GM12891 (cell line): Measurements from ENCODE around the gene HMOX1.
A peak's percentile ranks its signal among the peaks of the same experiment; 100 is the strongest.

Experiments used
- DNase-seq: peaks from one replicate; pipeline ENCODE4 v3.0.0; 2011; ENCODE audit warnings: low spot score; ENCODE audit not compliant: insufficient read length
- FAIRE-seq: peaks from 2 replicates; lab custom pipeline; 2011; peaks lifted over from hg19 to GRCh38; lab: Jason Lieb, UNC
- PAX5 ChIP-seq: IDR thresholded peaks from 2 replicates; pipeline ENCODE4 v1.6.1; 2011; ENCODE audit warnings: low read length, moderate library complexity, mild to moderate bottlenecking; ENCODE audit not compliant: insufficient read depth, severe bottlenecking
- POLR2A ChIP-seq: IDR thresholded peaks from 2 replicates; pipeline ENCODE4 v1.6.1; 2011; ENCODE audit warnings: low read depth, low read length, control low read depth
- POLR2AphosphoS5 ChIP-seq: IDR thresholded peaks from 2 replicates; pipeline ENCODE4 v1.6.1; 2011; ENCODE audit warnings: low read depth, low read length, control low read depth
- POU2F2 ChIP-seq: IDR thresholded peaks from 2 replicates; pipeline ENCODE4 v1.6.1; 2011; ENCODE audit warnings: low read depth, mild to moderate bottlenecking, control low read depth, low read length, moderate library complexity
- SPI1 ChIP-seq: IDR thresholded peaks from 2 replicates; pipeline ENCODE4 v1.6.1; 2011; ENCODE audit warnings: low read depth, low read length, control low read depth
- TAF1 ChIP-seq: IDR thresholded peaks from 2 replicates; pipeline ENCODE4 v1.6.1; 2011; ENCODE audit warnings: low read depth, low read length, control low read depth

Gene HMOX1

GRCh38 chr22:35379146-35379993, 1.5 kb upstream of the HMOX1 start:
- DNase-seq (no peak), FAIRE-seq (no peak)
- TF ChIP-seq POLR2AphosphoS5 (no peak), PAX5 (no peak), TAF1 (no peak), POU2F2 (no peak), SPI1 (no peak), POLR2A (no peak)

GRCh38 chr22:35380013-35380412, 883 bp upstream of the HMOX1 start:
- TF ChIP-seq POLR2AphosphoS5 (no peak), TAF1 (no peak), SPI1 (no peak), PAX5 (no peak), POLR2A (no peak), POU2F2 (no peak)
- DNase-seq (no peak), FAIRE-seq (no peak)

DNA sequence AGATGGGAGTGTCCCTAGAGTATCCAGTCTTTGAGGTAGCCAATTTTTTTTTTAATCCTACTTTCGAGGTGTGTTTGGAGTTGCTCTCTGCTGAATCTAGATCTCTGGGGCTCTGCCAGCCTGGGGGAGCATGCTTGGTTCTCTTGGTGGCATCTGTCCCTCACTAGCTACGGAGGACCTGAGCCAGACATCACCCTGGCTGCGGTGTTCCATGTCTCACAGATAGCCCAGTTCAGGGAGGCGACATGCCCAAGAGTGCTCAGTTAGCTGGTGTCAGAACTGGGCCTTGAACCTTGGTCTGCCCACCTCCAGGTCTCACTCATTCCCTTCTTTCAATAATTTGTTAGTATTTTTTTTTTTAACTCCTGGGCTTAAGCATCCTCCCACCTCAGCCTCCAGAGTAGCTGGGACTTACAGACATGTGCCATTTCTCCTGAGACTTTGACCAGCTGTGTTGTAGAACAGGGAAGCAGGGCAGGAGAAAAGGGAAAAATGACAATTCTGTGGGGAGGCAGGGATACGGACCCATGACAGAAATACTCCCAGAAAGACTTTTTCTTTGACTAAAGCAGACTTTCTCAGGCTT, 621 bp downstream of the HMOX1 start:
- TF ChIP-seq POLR2A = no peak
- TF ChIP-seq SPI1 = no peak
- no peak for TF ChIP-seq POU2F2
- TF ChIP-seq PAX5 = no peak
- no peak for TF ChIP-seq TAF1
- no peak for TF ChIP-seq POLR2AphosphoS5
- FAIRE-seq (peak; percentile 61), DNase-seq (no peak)

- FAIRE-seq = no peak
- TF ChIP-seq TAF1 (no peak), POU2F2 (no peak), POLR2A (no peak), POLR2AphosphoS5 (no peak), SPI1 (no peak), PAX5 (no peak)
Measured at GRCh38 chr22:35383679-35384071, 2.8 kb downstream of the HMOX1 start.

GRCh38 chr22:35384527-35384926, 3.6 kb downstream of the HMOX1 start:
- TF ChIP-seq TAF1 (no peak), POLR2A (no peak), POU2F2 (no peak), POLR2AphosphoS5 (no peak), PAX5 (no peak), SPI1 (no peak)
- DNase-seq = no peak

More at GRCh38 chr22:35383679-35384071, 2.8 kb downstream of the HMOX1 start:
- no peak for DNase-seq

GRCh38 chr22:35384975-35385588, 4.2 kb downstream of the HMOX1 start:
- TF ChIP-seq TAF1 = no peak
- TF ChIP-seq PAX5 = no peak
- no peak for TF ChIP-seq POU2F2
- no peak for TF ChIP-seq SPI1
- TF ChIP-seq POLR2A = no peak
- TF ChIP-seq POLR2AphosphoS5 = no peak
- DNase-seq (no peak), FAIRE-seq (no peak)

More at GRCh38 chr22:35384527-35384926, 3.6 kb downstream of the HMOX1 start:
- FAIRE-seq = no peak

GRCh38 chr22:35386670-35387288, 5.9 kb downstream of the HMOX1 start:
- no peak for TF ChIP-seq POU2F2
- no peak for TF ChIP-seq POLR2A
- FAIRE-seq (no peak), DNase-seq (no peak)

GRCh38 chr22:35390933-35391332, 10.0 kb downstream of the HMOX1 start:
- FAIRE-seq (no peak), DNase-seq (no peak)
- no peak for TF ChIP-seq POLR2A
- no peak for TF ChIP-seq TAF1
- TF ChIP-seq SPI1 = no peak
- TF ChIP-seq POU2F2 = no peak
- TF ChIP-seq PAX5 = no peak
- no peak for TF ChIP-seq POLR2AphosphoS5

DNA sequence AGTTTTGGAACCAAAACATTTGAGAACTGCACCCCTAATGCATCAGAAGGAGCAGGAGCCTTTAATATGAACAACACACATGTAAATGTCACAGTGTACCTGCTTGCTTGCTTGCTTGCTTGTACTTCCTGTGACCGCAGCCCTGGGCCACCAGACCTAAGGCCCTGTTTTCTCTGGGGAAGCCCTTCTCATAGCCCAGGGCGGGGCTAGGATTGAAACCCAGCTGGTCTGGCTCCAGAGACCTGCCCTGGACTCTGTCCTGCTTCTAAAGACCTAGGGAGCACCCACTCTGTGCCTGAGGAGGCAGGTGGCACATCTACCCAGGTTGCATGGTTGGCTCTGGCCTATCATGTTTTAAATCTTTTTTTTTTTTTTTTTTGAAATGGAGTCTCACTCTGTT, 11.5 kb downstream of the HMOX1 start:
- DNase-seq (no peak), FAIRE-seq (peak; percentile 50)
- TF ChIP-seq PAX5 (no peak), POLR2AphosphoS5 (no peak), POU2F2 (no peak), TAF1 (no peak), SPI1 (no peak), POLR2A (no peak)
